Activated T-cell treated with anti-CD3 and anti-CD28 coated beads for 4 hours (primary cell): ENCODE data around the gene CPXM2.

ENCODE experiments used
- DNase-seq: peaks from one replicate; pipeline ENCODE4 v3.0.0-alpha.2; 2020

The CPXM2 gene

DNA sequence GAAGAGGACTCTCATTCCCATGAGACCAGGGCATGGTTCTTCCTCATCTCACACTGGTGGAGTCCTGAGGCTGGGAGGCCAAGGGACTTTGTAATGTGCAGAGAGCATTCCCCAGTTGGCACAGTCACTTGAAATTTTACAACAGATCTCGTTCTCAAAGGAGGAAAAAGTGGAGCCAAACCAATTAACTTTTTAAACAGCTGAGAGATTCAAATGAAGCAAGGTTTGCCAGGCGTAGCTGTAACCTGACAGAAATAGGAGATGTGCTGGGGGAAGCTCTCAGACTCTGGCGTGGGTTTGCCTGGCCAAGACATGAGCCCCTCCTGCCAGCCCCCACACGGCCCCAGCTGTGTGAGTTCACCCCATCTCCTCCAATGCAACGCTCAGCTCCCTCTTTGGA lies 12.0 kb upstream of the CPXM2 start:
- no peak for DNase-seq

DNA sequence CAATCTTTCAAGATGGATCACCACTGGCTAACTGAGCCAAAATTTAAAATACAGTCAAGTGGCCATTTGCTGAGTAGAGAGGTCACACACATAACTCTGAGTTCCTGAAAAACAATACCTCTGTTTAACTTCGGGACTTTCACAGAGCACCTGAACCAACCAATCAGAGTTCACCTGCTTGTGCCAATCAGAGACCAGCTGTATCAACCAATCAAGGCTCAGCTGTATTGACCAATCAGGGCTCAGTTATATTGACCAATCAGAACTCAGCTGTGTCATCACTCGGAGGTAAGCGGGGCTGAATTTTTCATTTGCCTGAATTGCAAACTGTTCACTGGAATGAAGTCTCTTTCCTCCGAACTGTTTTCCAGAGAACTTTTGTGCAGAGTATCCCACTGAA lies 10.0 kb upstream of the CPXM2 start:
- DNase-seq, result no peak

DNA sequence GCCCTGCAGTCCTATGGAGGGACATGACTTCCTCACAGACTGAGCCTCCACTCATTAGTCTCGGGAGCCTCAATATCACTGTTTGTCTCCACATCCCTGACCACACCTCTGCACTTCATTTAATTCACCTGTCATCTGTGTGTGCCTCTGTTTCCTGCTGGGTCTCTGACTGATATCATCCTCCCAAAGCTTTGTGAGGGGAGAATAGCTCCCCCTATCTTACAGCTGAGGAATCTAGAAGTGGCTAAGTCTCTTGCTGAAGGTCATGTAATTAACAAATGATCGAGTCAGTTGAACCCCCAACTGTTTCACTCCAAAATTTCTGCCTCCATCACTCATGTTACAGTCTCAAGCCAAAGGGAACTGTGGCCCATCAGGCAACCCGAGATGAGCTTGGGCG lies 5.5 kb upstream of the CPXM2 start:
- DNase-seq, result no peak

DNA sequence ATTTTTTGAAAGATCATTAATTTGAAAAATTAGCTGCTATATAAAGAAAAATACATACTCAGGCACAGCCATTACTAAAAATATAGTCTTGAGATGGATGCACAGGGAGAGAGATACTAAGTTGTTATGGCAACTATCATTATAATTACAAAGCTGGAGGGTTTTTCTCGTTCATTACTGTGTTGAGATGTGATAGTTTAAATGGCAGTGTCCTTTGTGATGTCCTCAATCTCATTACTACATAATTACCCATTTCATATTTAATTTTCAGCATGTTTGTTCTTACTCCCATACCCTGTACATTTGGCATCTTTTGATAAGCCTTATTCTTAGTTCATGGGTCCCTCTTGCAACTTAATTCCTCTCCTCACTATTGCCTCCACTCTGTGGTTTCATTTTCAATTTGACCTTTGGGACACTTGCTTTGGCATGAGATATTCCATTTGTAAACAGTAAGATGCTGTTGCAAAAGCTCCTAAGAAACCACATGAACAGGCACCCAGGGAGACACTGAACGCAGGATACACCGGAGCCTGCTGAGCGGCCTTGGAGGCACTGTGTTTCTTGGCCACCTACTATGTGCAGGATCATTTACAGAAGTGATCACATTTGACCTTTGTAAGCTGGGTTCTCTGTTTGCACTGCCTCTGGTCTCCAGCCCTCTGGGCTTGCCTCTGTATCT lies 4.8 kb upstream of the CPXM2 start:
- DNase-seq, result no peak

DNA sequence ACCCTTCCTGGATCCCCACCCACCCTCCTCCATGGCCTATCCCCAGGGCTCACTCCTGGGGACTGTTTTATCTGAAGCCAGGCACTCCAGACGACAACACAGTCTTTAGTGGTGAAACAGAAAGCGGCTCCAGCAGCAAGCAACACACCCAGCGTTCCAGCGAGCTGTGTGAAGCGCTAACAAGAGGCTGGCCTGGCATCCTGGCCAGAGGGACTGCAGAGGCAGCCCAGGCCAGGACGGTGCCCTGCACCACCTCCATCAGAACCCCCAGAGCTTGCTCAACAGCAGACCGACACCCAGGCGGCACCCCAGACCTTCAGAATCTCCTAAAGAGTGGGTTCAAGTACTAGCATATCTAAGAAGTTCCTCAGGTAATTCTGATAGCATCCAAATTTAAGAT lies 2.0 kb upstream of the CPXM2 start:
- no peak for DNase-seq

DNA sequence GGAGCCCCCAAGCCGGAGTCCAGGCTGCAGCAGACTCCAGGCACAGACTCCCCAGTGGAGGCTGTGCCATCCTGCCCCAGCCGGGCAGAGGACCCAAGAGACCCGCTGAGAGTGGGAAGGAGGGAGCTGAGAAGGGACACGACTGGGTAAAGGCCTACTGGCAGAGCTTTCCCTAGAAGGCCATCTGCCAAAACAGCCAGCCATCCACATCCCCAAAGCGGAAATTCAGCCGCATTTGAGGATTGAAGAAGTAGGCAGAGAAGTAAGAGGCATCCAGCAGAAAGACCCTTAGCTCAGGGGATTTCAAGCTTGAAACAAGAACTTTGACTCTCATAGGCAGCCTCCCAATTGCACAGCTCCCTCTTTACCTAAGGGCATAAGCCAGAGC lies 857 bp downstream of the CPXM2 start:
- no peak for DNase-seq

- no peak for DNase-seq
These were observed 1.4 kb downstream of the CPXM2 start for GRCh38 chr10:123890226-123890625.

GRCh38 chr10:123889821-123890220 lies 1.8 kb downstream of the CPXM2 start:
- no peak for DNase-seq

DNA sequence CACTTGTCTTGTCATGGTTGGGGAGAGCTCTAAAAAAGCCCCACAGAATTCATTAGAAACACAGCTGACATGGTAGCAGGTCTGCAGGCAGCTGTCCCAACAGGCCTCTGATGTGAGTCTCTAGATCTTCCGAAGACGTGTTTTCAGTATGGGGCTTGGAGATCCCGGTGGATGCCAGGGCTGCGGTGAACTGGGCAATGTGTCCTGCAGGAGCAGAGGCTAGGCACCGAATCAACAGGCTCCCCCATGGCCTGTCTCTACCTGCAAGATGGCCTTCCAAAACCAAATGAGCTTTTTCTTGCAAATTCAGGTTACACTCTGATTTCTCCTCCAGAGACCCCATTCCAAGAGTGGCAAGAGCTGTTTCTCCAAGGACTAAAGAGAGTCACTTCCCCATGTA lies 2.9 kb downstream of the CPXM2 start:
- DNase-seq, result no peak

DNA sequence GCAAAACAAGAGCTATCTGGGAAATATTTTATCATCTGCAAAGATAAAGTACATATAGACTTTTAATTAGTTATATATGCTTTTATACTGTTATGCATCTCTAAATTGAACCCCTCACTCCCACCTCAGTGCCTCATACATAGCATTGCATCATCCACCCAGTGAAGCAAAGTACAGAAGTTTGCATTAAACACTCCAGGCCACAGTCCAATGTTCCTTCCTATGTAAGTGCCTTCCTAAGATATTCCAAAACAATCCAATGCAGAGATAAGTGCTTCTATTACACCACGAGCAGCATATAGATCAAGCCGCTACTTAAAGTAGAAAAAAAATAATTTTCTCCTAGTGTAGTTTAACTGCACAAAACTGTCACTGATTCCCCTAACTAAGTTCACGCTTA lies 3.4 kb downstream of the CPXM2 start:
- no peak for DNase-seq

GRCh38 chr10:123886292-123886691 lies 5.3 kb downstream of the CPXM2 start:
- DNase-seq, result no peak

DNA sequence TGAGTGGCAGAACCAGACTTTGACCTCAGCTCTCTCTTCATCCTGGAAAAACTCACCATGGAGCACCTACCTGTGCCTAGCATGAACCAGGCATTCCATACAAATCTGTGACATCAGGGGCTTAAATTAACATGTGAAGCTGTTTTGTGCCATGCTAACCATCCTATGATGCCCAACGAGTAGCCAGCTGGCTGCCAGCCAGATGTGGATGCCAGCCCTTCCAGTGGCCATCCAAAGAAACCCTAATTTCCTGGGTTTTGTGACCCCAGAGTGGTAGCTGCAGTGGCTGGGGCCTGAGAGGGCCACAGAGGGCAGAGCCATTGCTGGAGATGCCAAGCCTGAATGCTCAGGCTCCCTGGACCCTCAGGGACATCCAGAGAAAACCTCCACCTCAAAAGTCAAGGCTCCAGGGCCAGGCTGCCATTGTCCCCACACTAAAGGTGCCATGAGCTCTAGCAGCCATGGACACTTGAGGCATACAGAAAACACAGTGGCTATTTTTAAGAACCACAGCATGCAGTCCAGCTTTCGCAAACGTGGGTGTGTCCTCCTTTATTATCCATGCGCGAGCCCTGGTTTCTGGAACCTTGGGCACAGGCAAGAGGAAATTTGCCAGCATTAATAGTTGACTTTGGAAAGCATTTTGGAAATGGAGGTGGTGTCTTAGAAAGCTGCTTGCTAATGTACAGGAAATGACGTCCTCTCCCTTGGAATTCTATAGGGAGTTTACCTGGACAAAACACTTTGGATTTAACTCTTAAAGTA lies 6.0 kb downstream of the CPXM2 start:
- no peak for DNase-seq

GRCh38 chr10:123884907-123885381 lies 6.7 kb downstream of the CPXM2 start:
- no peak for DNase-seq

- DNase-seq, result no peak
These were observed 7.2 kb downstream of the CPXM2 start for GRCh38 chr10:123884351-123884906.

GRCh38 chr10:123883673-123884320 lies 7.8 kb downstream of the CPXM2 start:
- no peak for DNase-seq

GRCh38 chr10:123882681-123883445 lies 8.7 kb downstream of the CPXM2 start:
- DNase-seq, result no peak

- no peak for DNase-seq
These were observed 9.4 kb downstream of the CPXM2 start for GRCh38 chr10:123882177-123882576.

- no peak for DNase-seq
These were observed 11.9 kb downstream of the CPXM2 start for GRCh38 chr10:123879606-123880257.

- DNase-seq, result no peak
These were observed 12.8 kb downstream of the CPXM2 start for GRCh38 chr10:123878666-123879303.

DNA sequence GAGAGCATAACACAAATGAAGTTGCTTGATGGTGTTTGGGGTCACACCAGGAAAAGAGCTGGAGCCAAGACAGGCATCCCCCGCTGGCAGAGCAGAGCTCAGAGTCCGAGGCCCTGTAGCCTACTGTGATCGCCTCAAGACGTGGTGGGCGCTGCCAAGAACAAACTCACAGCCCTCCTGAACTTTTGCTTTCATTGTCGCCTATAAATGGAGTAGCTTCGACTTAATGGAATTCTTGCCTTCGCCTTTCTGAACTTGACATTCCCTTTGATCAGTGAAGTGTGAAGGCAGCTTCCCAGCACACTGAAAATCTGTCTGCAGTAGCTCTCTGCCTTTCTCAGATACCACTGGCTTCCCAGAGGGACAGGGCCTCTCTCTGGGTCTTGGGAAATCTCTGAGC lies 21.3 kb downstream of the CPXM2 start:
- DNase-seq, result no peak

GRCh38 chr10:123869020-123869414 lies 22.6 kb downstream of the CPXM2 start:
- no peak for DNase-seq
